ENCODE measurements around the gene SCARB2.

The SCARB2 gene

DNA sequence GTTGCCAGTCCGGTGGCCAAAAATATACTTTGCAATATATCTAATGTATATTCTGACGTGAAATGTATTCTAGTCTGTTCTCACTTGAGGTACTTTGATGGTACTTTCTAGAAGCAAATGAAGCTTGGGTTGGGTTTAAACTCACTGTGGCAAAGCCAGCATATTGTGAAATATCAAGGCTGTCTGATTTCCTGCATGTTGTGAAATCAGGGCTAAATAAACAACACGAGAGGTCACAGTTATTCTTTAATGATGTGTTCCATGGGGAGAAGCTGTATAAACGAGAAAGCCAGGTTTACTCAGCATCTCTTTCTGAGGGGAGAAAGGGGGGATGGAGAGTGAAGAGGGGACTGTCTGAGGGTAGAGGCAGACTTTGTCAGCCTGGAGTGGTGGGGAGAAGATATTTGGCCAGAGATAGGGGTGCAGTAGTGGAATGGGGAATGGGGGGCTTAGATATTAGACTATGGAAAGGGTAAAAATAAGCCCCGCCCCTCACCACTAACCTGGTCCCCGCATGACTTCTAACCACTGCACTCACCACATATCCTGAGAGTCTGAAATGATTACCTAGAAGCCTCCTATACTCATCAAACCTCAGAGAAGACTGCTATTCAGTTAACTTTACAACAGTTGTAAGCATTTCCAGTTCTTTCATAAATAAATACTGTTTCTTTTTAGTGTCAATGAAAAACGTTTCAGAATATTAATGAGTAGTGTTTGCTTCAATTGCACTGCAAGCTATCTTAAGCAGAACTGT lies 5.9 kb upstream of the SCARB2 start:
- H3K4me1 ChIP-seq (ENCODE audit: control insufficient read depth, insufficient read depth, low read length): peaks cover 22% of the 10 kb centered on the region
- H3K27me3 ChIP-seq (ENCODE audit: control insufficient read depth, insufficient read depth, low read length): no peaks in the 10 kb centered on the region
- H3K4me3 ChIP-seq (ENCODE audit: low read length): no peak overlapping the region
- no peaks in the 10 kb centered on the region for H3K9me3 ChIP-seq (ENCODE audit: control insufficient read depth, low read length)
- H3K36me3 ChIP-seq (ENCODE audit: control insufficient read depth, insufficient read depth, low read length): no peaks in the 10 kb centered on the region
- H3K9ac ChIP-seq (ENCODE audit: low read length): no peak overlapping the region

- Histone ChIP-seq H3K36me3 (ENCODE audit: control insufficient read depth, insufficient read depth, low read length) (no peaks in the 10 kb centered on the region), H3K9me3 (ENCODE audit: control insufficient read depth, low read length) (no peaks in the 10 kb centered on the region), H3K9ac (ENCODE audit: low read length) (no peak overlapping the region), H3K4me3 (ENCODE audit: low read length) (no peak overlapping the region), H3K4me1 (ENCODE audit: control insufficient read depth, insufficient read depth, low read length) (peaks cover 28% of the 10 kb centered on the region), H3K27me3 (ENCODE audit: control insufficient read depth, insufficient read depth, low read length) (no peaks in the 10 kb centered on the region)
Observed at GRCh38 chr4:76216975-76217814, 3.6 kb upstream of the SCARB2 start.

DNA sequence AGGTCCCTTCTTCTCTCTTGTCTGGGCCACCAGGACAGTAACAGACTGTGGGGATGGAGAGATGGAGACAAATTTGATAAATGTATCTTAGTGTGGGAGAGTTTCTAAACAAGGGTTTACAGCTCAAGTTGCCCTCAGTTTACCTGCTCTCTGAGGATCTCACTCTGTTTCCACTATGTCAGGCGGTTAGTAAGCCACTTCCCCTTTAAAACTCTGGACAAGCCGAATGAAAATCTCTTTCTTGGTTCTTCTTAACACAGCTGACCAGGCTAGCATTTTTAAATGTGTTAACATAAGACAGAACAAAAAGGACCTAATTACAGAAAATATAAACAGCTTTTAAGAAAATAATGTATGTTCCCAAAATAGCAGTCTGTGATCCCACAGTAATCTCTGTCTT lies 2.9 kb upstream of the SCARB2 start:
- H3K36me3 ChIP-seq (ENCODE audit: control insufficient read depth, insufficient read depth, low read length): no peaks in the 10 kb centered on the region
- H3K9ac ChIP-seq (ENCODE audit: low read length): no peak overlapping the region
- no peak overlapping the region for H3K4me3 ChIP-seq (ENCODE audit: low read length)
- H3K4me1 ChIP-seq (ENCODE audit: control insufficient read depth, insufficient read depth, low read length): peaks cover 32% of the 10 kb centered on the region
- no peaks in the 10 kb centered on the region for H3K27me3 ChIP-seq (ENCODE audit: control insufficient read depth, insufficient read depth, low read length)
- no peaks in the 10 kb centered on the region for H3K9me3 ChIP-seq (ENCODE audit: control insufficient read depth, low read length)

DNA sequence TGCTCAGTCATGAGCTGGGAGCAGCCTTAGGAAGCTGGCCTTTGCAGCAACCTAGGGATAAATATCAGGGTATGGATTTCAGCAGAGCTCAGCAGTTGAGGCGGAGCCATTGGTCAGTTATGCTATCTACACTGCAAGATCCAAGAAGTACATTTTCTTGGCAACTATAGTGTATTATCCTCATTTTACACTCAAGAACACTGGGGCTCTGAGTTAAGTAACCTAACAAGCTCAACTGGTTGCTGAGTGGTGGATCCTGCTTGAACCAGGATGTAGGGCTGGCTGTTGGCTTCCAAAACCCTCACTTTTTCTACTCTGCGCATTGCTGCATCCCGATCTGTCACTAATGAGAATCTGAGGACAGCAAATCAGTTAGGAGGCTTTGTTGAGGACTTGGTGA lies 1.5 kb upstream of the SCARB2 start:
- Histone ChIP-seq H3K27me3 (ENCODE audit: control insufficient read depth, insufficient read depth, low read length) (no peaks in the 10 kb centered on the region), H3K4me3 (ENCODE audit: low read length) (no peak overlapping the region), H3K9ac (ENCODE audit: low read length) (no peak overlapping the region), H3K4me1 (ENCODE audit: control insufficient read depth, insufficient read depth, low read length) (peaks cover 45% of the 10 kb centered on the region), H3K9me3 (ENCODE audit: control insufficient read depth, low read length) (no peaks in the 10 kb centered on the region), H3K36me3 (ENCODE audit: control insufficient read depth, insufficient read depth, low read length) (no peaks in the 10 kb centered on the region)

GRCh38 chr4:76214177-76214675 lies 602 bp upstream of the SCARB2 start:
- Histone ChIP-seq H3K36me3 (ENCODE audit: control insufficient read depth, insufficient read depth, low read length) (no peaks in the 10 kb centered on the region), H3K27me3 (ENCODE audit: control insufficient read depth, insufficient read depth, low read length) (no peaks in the 10 kb centered on the region), H3K9ac (ENCODE audit: low read length) (peak overlapping the region; percentile 77), H3K9me3 (ENCODE audit: control insufficient read depth, low read length) (no peaks in the 10 kb centered on the region), H3K4me1 (ENCODE audit: control insufficient read depth, insufficient read depth, low read length) (peaks cover 49% of the 10 kb centered on the region), H3K4me3 (ENCODE audit: low read length) (peak overlapping the region; percentile 67)

DNA sequence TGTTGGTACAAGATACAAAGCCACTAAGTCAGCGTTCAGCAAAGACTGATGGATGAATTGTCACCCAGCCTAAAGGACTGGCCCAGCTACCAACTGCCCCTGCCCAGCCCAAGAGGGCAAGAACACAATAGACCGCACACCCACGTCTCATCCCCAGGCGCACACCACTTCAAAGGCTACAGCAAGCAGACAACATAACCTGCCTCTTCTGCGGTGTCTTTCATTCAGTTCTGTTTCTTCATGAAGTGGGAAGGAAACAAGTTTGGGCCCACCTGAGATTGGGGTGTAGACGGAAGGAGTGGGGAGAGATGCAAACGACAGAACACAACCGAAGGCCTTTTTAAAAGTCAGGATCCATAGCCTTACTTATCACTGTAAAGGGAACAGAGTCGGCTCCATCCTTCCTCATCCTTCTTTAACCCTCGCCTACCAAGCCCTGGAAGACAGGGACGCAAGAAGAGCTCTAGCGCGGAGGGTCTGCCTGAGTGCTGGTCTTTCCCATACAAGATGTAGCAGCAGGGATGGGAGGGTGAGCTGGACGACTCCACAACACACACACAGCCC lies 691 bp downstream of the SCARB2 start:
- H3K27me3 ChIP-seq (ENCODE audit: control insufficient read depth, insufficient read depth, low read length): no peaks in the 10 kb centered on the region
- peaks cover 57% of the 10 kb centered on the region for H3K4me1 ChIP-seq (ENCODE audit: control insufficient read depth, insufficient read depth, low read length)
- H3K9me3 ChIP-seq (ENCODE audit: control insufficient read depth, low read length): no peaks in the 10 kb centered on the region
- no peaks in the 10 kb centered on the region for H3K36me3 ChIP-seq (ENCODE audit: control insufficient read depth, insufficient read depth, low read length)
- H3K9ac ChIP-seq (ENCODE audit: low read length): peak overlapping the region; percentile 77
- peak overlapping the region; percentile 37 for H3K4me3 ChIP-seq (ENCODE audit: low read length)

DNA sequence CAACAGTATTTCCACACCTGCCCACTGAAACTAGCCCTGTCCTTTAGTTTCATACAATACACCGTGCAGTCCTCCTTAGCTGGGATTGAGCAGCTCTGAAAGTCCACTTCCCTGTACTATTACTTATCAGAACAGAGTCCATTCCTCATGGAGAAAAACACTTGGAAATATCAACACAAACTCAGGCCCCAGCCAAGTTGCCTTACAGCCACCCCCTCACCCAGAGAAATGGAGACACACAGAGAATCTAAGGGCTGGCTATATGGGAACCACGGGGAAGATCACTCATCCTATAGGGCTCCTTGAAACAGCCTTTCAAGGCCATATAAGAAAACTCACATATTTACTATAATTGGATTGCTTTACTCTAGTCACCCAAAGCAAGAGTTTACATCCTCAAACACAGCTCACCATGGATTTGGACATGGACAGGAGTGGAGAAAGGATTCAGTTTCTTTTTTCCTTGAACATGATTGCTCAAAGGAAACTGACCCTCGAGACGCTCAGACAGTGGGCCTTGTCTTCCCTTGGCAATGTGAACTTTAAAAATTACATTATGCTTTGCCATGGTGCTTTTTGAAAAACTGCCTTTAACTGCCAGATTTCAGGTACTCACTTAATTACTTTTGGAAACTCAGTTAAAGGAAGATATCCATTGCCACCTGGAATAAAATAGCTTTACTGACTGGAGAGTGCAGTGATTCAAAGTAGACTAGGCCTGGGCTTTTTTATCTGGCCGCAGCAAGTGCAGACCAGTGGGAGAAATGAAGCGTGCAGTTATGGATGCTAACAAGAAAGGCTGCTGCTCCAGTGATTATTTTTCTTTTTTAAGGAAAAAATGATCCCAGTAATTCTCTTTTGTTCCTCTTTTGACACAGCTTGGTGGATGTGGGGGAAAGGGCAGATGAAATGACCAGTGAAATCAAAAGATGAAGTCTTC lies 1.6 kb downstream of the SCARB2 start:
- Histone ChIP-seq H3K36me3 (ENCODE audit: control insufficient read depth, insufficient read depth, low read length) (no peaks in the 10 kb centered on the region), H3K9ac (ENCODE audit: low read length) (peak overlapping the region; percentile 77), H3K4me1 (ENCODE audit: control insufficient read depth, insufficient read depth, low read length) (peaks cover 61% of the 10 kb centered on the region), H3K4me3 (ENCODE audit: low read length) (peak overlapping the region; percentile 37), H3K27me3 (ENCODE audit: control insufficient read depth, insufficient read depth, low read length) (no peaks in the 10 kb centered on the region), H3K9me3 (ENCODE audit: control insufficient read depth, low read length) (no peaks in the 10 kb centered on the region)

GRCh38 chr4:76210452-76210851 lies 3.2 kb downstream of the SCARB2 start:
- no peak overlapping the region for H3K4me3 ChIP-seq (ENCODE audit: low read length)
- no peaks in the 10 kb centered on the region for H3K9me3 ChIP-seq (ENCODE audit: control insufficient read depth, low read length)
- H3K9ac ChIP-seq (ENCODE audit: low read length): no peak overlapping the region
- no peaks in the 10 kb centered on the region for H3K36me3 ChIP-seq (ENCODE audit: control insufficient read depth, insufficient read depth, low read length)
- peaks cover 65% of the 10 kb centered on the region for H3K4me1 ChIP-seq (ENCODE audit: control insufficient read depth, insufficient read depth, low read length)
- no peaks in the 10 kb centered on the region for H3K27me3 ChIP-seq (ENCODE audit: control insufficient read depth, insufficient read depth, low read length)

GRCh38 chr4:76209881-76210280 lies 3.7 kb downstream of the SCARB2 start:
- H3K27me3 ChIP-seq (ENCODE audit: control insufficient read depth, insufficient read depth, low read length): no peaks in the 10 kb centered on the region

GRCh38 chr4:76208005-76208765 lies 5.4 kb downstream of the SCARB2 start:
- Histone ChIP-seq H3K4me1 (ENCODE audit: control insufficient read depth, insufficient read depth, low read length) (peaks cover 51% of the 10 kb centered on the region), H3K4me3 (ENCODE audit: low read length) (no peak overlapping the region)

More at GRCh38 chr4:76209881-76210280, 3.7 kb downstream of the SCARB2 start:
- Histone ChIP-seq H3K4me3 (ENCODE audit: low read length) (no peak overlapping the region), H3K9ac (ENCODE audit: low read length) (no peak overlapping the region), H3K36me3 (ENCODE audit: control insufficient read depth, insufficient read depth, low read length) (no peaks in the 10 kb centered on the region), H3K9me3 (ENCODE audit: control insufficient read depth, low read length) (no peaks in the 10 kb centered on the region), H3K4me1 (ENCODE audit: control insufficient read depth, insufficient read depth, low read length) (peaks cover 61% of the 10 kb centered on the region)

GRCh38 chr4:76207549-76207948 lies 6.1 kb downstream of the SCARB2 start:
- peaks cover 51% of the 10 kb centered on the region for H3K4me1 ChIP-seq (ENCODE audit: control insufficient read depth, insufficient read depth, low read length)
- no peak overlapping the region for H3K4me3 ChIP-seq (ENCODE audit: low read length)
- no peaks in the 10 kb centered on the region for H3K9me3 ChIP-seq (ENCODE audit: control insufficient read depth, low read length)
- H3K27me3 ChIP-seq (ENCODE audit: control insufficient read depth, insufficient read depth, low read length): no peaks in the 10 kb centered on the region
- H3K9ac ChIP-seq (ENCODE audit: low read length): no peak overlapping the region
- H3K36me3 ChIP-seq (ENCODE audit: control insufficient read depth, insufficient read depth, low read length): no peaks in the 10 kb centered on the region

More at GRCh38 chr4:76208005-76208765, 5.4 kb downstream of the SCARB2 start:
- Histone ChIP-seq H3K9ac (ENCODE audit: low read length) (peak overlapping the region; percentile 16), H3K27me3 (ENCODE audit: control insufficient read depth, insufficient read depth, low read length) (no peaks in the 10 kb centered on the region), H3K9me3 (ENCODE audit: control insufficient read depth, low read length) (no peaks in the 10 kb centered on the region), H3K36me3 (ENCODE audit: control insufficient read depth, insufficient read depth, low read length) (no peaks in the 10 kb centered on the region)

Data from mucosa of stomach (tissue), 1 donor.